Measurements from ENCODE around the gene KLF4.

KLF4 gene

DNA sequence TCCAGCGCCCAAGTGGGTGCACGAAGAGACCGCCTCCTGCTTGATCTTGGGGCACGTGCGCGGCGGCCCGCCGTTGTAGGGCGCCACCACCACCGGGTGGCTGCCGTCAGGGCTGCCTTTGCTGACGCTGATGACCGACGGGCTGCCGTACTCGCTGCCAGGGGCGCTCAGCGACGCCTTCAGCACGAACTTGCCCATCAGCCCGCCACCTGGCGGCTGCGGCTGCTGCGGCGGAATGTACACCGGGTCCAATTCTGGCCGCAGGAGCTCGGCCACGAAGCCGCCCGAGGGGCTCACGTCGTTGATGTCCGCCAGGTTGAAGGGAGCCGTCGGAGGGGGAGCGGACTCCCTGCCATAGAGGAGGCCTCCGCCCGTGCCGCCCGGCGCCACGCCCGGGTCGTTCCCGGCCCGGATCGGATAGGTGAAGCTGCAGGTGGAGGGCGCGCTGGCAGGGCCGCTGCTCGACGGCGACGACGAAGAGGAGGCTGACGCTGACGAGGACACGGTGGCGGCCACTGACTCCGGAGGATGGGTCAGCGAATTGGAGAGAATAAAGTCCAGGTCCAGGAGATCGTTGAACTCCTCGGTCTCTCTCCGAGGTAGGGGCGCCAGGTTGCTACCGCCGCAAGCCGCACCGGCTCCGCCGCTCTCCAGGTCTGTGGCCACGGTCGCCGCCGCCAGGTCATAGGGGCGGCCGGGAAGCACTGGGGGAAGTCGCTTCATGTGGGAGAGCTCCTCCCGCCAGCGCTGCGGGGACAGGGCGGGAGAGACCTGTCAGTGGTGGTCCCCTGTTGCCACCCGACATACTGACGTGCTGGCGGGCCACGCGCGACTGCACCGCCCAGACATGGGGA lies 1.8 kb downstream of the KLF4 start:
- DNase-seq: no peak

DNA sequence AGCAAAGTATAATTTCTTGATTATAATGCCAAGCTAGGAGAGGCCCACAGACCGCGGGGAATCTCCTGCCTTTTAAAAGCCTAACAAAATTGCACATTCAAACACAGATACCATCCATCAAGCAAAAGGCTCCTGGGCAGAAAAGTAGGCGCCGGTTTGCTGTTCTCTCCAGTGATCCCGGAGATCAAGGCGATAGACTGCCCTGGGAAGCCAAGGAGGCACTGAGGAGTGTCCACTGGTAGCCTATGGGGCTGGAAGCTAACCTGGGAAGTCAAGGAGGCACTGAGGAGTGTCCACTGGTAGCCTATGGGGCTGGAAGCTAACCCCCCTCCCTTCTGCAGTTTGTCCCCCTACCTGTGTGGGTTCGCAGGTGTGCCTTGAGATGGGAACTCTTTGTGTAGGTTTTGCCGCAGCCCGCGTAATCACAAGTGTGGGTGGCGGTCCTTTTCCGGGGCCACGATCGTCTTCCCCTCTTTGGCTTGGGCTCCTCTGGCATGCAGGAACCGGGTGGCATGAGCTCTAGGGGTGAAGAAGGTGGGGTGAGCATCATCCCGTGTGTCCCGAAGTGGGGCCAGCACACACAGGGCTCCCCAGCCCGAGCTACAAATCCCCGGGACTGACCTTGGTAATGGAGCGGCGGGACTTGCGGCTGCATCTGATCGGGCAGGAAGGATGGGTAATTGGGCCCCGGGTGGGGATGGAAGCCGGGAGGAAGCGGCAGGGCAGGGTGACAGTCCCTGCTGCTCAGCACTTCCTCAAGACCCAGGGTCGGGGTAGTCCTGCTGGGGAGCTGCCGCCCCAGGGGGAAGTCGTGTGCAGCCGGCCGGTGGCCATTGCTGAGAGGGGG lies 2.7 kb downstream of the KLF4 start:
- DNase-seq: no peak

DNA sequence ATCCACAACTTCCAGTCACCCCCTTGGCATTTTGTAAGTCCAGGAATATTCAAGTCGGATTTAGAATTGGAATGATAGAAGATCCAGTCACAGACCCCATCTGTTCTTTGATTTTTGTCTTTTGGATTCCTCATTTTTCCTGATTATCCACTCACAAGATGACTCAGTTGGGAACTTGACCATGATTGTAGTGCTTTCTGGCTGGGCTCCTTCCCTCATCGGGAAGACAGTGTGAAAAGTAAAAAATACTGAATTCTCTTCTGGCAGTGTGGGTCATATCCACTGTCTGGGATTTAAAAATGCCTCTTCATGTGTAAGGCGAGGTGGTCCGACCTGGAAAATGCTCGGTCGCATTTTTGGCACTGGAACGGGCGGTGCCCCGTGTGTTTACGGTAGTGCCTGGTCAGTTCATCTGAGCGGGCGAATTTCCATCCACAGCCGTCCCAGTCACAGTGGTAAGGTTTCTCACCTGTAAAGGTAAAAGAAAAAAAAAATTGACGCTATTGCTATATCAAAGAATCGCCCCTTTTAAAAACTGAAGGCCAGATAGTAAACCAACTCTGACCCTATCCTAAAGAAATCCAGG lies 4.0 kb downstream of the KLF4 start:
- no peak for DNase-seq

DNA sequence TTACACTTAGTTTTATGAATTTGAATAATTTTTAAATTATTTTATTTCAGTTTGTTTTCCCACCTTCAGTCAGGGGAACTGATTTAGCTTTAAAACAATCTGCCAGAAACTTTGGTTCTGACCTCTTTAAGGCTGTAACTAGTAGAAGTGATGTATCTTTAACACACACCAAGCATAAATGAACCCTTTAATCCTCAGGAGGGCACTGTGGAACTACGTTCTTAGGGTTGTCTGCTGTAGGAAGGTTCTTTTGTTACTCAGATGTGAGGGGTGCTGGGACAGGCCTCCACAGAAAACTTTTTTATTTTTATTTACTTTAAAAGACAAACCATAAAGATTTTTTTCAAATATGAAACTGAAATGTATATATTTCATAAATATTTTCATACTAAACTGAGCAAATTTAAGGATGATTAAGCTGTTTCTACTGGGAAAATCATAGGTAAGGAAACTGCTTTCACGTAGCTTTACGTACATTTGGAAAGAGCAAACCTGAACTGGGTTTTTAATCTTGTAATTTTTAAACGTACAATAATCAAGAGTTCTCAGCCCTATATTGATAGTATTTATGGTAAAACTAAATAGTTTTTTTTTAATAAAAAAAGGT lies 5.3 kb downstream of the KLF4 start:
- DNase-seq: no peak

DNA sequence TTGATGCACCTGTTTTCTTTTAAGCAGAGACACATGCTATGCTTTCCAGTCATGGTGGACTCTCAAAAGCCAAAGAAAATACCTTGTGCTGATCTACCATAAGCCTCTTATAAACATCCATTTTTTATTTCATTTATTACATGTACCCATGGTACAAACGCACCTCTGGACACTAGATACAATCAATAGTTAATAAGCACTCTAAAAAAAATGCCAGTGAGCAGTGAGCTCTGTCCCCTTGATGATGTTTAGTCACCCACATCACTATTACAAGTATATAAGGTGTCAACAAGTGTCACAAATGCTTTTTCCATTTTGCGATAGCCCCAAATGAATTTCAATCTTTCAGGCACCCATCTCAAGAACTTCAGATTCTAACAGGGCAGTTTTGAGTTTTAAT lies 5.9 kb downstream of the KLF4 start:
- DNase-seq: no peak

DNA sequence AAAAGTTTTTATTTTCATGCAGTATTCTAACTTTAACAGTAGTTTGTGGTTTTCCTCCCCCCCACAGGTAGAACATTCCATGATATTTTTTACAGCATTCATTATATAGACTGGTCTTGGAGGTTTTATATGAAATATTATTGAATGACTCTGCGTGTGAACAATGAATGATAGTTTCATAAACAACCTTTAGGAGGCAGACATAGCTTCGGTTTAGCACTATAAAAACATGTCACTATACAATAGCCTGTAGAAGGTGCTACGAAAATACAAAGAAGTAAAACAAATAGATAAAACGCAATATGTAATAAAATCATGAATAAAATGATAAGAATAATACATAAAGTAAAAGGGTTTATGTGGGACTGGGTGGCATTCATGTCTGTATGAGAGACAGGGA lies 8.5 kb downstream of the KLF4 start:
- DNase-seq: no peak

DNA sequence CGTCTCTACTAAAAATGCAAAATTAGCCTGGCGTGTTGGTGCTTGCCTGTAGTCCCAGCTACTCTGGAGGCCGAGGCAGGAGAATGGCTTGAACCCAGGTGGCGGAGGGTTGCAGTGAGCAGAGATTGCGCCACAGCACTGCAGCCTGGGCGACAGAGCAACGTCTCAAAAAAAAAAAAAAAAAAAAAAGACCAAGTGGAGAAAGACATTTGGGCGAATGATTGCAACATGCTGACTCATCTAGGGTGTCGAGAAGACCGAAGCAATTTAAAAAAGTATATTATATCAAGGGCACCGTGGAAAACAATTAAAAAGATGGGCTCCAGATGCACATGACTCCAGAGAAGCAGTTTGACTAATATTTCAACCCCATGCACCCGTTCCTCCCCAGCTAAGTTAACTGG lies 9.2 kb downstream of the KLF4 start:
- no peak for DNase-seq

DNA sequence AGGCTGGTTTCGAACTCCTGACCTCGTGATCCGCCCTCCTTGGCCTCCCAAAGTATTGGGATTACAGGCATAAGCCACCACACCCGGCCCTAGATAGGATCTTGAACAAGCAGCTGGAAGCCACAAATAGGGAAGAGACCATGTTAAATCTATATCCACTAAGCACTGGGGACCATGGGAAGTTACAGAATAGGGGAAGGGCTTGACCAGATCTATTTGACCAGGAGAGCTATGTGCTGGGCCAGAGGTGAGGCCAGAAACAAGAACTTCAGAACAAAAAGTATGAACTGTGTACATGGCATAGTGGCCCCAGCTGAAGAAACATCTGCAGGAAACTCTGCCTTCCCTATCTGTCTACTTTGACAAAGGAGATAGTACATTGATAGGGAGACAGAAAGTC lies 10.8 kb downstream of the KLF4 start:
- DNase-seq: no peak

DNA sequence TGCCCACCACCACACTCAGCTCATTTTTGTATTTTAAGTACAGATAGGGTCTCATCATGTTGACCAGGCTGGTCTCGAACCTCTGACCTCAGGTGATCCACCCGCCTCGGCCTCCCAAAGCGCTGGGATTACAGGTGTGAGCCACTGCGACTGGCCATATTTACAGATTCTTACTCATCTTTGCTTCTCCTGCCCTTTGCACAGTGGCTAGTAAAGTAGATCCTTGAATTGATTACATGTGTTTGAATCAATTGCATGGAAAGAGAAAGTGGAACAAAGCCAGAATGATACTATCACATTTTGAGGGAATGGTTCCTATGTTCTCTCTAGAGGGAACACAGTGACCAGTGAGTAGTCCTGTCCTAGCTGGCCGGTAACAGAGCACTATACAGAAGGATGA lies 15.4 kb downstream of the KLF4 start:
- DNase-seq: no peak

DNA sequence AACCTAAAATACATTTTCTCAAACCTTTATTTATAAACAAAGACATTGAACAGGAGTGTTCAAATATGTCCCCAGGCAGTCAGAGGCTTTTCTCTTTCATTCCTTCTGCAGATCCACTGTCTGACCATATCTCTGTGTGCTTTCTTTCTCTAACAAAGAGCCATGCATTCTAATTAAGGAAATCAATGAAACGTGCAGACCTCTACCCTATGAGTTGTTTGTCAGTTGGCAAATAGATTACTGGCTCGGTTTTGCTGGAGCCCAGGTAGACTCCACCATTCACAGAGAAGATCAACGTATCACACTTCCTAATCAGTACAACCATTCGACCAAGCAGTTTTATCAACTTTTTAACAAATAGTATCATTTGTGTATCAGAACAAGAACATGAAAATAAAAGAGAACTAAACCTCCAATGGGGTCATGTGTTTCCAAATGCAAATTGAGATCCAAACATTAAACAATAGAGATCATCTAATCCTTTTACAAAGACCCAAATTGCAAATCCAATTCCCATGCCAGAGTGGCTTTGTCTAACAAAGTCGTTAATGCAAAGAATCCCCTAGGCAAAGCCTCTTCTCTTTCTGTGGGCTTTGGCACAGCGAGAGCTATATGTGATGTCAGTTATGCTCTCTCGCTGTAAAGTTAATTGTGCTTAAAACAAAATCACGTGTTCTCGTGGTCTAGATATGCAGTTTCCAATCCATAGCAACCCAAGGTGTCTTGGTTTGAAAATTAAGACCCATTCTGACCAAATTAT lies 16.8 kb downstream of the KLF4 start:
- no peak for DNase-seq

DNA sequence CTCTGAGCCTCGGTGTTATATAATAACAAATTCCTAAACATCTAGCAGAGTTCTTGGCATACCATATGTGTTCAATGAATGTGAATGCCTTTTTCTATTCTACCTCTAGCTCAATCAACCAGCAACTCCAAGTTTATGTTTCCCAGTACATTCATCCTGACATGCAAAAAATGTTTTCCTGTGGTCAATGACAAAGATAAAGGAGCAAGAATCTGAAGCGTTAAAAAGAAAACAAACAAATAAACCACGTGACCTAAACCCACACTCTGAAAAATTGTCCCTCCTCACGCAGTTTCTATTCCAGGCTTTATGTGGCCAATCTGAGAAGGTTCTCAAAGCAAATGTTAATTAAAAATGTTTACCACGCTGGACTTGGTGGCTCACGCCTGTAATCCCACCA lies 18.0 kb downstream of the KLF4 start:
- no peak for DNase-seq

DNA sequence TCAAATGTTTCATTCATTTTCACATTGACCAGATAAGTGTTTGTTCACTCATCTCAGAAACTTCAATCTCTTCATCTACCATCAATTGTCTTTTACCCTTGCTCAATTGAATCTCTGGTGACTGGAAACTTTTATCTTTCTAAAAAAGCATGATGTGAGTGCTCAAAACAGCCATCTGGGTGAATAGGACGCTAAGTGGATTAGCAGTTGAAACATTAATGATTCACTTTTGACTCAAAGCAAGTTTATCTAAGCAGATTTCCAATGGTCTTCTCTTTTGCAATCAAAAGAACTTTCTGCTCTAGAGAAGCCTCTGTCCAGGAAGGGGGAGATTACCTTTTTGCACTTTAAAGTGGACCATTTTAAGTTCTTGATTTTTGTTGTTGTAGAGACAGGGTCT lies 22.2 kb downstream of the KLF4 start:
- DNase-seq: no peak

DNA sequence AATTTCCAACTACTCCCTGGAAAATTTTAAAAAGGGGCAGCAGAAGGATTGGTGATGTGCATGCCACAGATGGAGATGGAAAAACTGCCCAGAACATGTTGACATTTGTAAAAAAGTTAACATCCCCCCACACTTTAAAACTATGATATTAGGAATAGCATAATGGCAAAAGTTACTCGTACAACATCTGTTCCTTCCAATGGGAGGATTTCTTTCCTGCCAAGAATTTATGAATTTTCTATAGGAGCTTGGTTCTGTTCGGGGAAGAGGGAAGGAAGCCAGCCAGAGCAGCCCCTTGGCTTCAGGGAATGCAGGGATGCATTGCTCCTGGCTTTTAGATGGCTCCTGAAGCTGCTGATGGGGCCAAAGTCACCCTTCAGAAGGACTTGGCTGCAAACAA lies 22.7 kb downstream of the KLF4 start:
- no peak for DNase-seq

DNA sequence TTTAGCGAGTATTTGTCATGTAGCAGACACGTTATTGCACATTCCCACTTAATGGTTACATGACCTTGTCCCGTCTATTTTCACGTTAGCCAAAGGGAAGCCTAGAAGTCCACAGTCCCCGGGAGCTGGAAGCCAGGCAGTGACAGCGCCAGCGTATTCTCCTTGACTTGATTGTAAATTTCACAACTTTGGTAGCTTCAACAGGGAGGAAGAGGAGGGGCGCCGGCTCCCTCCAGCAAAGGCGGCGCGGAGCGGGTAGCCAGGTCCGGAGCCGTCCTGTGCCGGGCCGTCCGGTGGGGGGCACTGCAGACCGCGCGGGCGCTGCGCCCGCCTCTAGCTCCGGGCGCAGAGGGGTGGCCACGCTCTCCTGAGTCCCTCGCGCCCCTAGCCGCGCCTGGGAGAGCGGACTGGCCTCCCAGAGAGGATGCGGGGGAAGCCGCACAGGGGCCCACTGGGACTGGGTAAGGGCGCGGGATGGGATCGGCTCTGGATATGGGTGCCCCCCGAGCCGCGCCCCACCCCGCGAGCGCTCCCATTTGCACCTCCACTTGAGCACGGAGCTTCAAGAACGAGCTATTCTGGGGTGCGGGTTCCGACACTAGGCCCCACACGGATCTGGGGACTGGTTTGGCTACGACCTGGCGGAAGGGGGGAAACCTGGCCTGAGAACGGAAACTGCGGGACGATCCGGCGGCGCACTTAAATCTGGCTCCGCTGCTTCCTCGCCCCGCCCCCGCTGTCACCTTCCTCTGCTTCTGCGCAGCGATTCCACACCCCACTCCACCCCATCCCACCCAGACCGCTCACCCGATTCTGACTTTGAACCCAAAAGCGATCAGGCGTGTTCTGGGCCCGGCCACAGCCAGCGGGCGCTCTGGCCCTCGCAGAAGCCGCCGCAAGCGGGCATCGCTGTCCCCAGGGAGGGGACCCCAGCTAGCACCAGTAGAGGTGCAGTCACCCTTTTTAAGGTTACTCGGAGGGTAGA lies 23.8 kb downstream of the KLF4 start:
- no peak for DNase-seq

DNA sequence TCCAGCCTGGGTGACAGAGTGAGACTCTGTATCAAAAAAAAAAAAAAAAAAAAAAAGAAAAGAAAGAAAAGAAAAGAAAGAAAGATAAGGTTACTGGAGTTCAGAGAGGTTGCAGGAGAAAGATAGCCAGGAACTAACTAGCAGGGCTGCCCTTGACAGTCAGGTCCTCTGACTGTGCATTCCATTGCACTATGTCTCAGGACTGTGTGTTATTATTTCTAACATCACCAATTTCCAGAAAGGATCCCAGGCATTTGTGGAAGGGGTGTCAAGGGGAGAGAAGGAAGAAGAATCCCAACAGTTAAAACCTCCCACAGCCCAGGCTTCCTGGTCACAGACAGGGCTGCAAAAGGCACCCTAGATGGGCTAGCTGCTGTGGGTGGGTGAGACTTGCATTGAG lies 25.1 kb downstream of the KLF4 start:
- DNase-seq: no peak

DNA sequence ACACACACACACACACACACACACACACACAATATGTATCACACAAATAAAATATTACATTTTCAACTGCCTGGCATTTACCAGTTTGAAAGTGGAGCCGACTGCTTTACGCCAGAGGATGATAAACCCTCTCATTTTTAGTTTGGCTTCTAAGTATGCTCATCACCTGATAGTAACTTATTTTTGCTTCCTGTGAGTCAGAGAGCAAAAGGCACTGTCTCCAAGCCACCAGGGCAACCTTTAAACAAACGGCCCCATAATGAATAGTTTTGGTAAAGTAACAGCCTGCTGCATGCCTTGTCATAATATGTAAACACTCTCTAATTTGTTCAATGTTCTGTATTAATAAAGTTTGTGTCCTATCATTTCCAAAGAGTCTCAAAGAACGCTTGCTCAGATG lies 26.9 kb downstream of the KLF4 start:
- DNase-seq: no peak

DNA sequence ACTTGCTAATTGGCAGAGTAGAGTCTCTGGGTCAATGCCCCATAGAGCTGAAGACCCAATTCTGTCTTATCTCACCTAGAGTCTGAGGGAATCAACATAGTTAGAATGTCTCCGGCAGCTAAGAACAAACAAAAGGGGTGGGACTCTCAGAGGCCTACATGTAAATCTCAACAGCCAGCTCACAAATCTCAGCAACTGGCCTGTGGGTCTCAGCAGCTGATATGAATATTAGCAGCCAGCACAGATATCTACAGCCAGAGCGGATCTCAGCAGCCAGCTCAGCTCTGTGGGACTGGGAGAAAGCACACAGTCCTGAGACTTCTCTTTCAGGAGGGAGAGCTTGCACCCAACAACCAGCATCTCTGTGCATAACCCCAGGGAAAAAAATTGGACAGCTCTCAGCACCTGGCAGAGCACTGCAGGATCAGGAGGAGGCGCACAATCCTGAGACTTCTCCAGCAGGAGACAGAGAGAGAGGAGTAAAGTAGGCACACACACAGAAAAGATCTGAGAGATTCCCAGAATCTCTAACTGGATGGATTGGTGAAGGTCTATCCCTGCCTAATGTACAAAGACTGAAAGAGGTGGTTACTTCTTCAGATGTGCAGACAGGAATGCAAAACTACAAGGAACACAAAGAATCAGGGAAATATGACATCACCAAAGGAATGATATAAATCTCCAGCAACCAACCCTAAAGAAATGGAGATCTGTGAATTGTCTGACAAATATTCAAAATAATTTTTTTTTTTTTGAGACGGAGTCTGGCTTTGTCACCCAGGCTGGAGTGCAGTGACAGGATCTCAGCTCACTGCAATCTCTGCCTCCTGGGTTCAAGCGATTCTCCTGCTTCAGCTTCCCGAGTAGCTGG lies 29.2 kb downstream of the KLF4 start:
- DNase-seq: no peak

DNA sequence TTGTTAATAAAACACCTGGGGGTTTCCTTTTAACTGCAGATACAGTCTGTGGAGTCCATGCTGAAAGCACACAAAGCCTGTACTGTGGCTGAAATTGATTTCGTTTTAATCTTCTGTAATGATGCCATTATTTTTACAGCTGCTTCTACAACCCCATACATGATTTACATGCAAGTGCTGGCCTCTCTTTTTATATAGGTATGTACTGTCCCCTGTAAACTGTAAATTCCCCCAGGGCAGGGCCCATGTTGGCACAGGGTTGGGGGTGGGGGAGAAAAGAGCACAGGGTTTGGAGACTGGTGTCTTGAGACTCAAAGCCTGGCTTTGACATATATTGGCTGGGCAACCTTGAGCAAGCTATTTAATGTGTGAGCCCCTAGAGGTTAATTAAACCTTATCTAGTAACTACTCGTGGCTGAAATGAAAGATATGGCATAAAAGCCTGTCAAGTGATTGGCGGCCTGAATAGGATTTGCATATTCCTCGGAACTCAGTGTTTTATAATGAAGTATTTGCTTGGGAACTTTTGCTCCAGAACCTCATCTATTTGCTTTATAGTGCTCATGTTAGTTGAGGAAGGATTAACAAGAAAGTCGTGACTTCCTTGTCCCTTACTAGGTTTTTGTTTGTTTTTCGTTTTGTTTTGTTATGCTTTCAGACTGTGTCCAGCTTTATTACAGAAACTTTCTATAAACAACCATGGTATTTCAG lies 34.0 kb downstream of the KLF4 start:
- no peak for DNase-seq

DNA sequence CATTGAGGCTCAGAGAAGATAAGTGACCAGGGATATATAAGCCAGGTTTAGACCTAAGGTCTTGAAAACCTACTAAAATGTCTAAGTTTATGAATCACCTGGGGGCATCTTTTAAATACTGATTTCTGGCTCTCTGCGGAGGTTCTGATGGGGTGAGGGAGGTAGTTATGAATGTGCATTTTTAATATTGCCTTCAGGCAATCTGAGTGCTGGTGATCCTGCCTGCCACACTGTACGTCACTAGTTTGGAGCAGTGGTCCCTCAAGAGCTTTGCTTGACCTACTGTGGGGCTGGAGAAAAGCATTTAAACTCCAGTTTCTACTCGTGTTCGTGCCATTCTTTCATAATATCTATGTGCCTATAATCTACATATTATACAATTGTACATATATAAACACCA lies 36.1 kb downstream of the KLF4 start:
- DNase-seq: no peak

DNA sequence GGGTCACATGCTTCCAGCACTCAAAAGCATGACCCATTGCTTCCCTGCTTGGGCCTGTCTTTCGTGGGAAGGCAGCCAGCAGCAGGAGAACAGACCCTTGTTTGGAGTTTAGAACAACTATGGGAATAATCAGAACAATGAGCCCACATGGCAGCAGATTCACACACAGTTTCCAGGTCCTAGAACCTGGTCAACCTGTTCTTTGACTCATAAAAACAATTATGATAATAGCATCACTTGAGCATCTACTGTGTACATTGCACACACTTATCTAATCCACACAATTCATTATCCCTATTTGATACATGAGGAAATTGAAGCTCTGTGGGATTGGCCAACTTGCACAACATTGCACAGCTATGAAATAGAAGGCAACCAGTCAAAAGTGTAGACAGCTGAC lies 41.7 kb downstream of the KLF4 start:
- no peak for DNase-seq

All from activated T-cell treated with anti-CD3 and anti-CD28 coated beads for 4 hours (primary cell).